PC-3 (cell line): Measurements from ENCODE around the gene ALG9.

Experiments used
- EZH2 ChIP-seq: fragments of 300-600 bp; sonication (generic); IDR thresholded peaks from one replicate; pipeline ENCODE4 v1.6.1; 2017; ENCODE audit warnings: antibody characterized with exemption, mild to moderate bottlenecking, low read length; ENCODE audit not compliant: unreplicated experiment
- EZH2phosphoT487 ChIP-seq: fragments of 300-600 bp; sonication (generic); IDR thresholded peaks from 2 replicates; pipeline ENCODE4 v1.6.1; 2018; ENCODE audit warnings: mild to moderate bottlenecking, antibody characterized with exemption, low read length, borderline replicate concordance
- TF ChIP-seq, protein P1 (sequence below): fragments of 300-600 bp; sonication (generic); conservative IDR thresholded peaks from 2 replicates; pipeline ENCODE4 v1.5.1; 2017; ENCODE audit warnings: antibody characterized with exemption, low read depth, mild to moderate bottlenecking, low read length

GRCh38 chr11:111792314-111792713 lies 79.1 kb downstream of the ALG9 start:
- TF ChIP-seq EZH2: no peak
- TF ChIP-seq, protein P1, sequence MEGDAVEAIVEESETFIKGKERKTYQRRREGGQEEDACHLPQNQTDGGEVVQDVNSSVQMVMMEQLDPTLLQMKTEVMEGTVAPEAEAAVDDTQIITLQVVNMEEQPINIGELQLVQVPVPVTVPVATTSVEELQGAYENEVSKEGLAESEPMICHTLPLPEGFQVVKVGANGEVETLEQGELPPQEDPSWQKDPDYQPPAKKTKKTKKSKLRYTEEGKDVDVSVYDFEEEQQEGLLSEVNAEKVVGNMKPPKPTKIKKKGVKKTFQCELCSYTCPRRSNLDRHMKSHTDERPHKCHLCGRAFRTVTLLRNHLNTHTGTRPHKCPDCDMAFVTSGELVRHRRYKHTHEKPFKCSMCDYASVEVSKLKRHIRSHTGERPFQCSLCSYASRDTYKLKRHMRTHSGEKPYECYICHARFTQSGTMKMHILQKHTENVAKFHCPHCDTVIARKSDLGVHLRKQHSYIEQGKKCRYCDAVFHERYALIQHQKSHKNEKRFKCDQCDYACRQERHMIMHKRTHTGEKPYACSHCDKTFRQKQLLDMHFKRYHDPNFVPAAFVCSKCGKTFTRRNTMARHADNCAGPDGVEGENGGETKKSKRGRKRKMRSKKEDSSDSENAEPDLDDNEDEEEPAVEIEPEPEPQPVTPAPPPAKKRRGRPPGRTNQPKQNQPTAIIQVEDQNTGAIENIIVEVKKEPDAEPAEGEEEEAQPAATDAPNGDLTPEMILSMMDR: no peak
- no peak for TF ChIP-seq EZH2phosphoT487
